Endothelial cell of umbilical vein (primary cell): ENCODE measurements around the gene SPNS2. TPM values are rescaled to one million over a fixed set of nuclear protein-coding genes. Genes with fewer than 3 reads are reported as not detected.

ENCODE experiments used
- BruUV-seq: library from RNA; stranded (reverse); fragments of 400-500 nt; replicated peaks from 2 replicates; lab custom pipeline; 2021; lab: Mats Ljungman, UMichigan
- CTCF ChIA-PET: fragments of 300-600, 350-600 bp; sonication (Branson Sonifier 250); formaldehyde crosslinking; loops from one replicate; lab custom pipeline; 2021; ENCODE audit warnings: antibody characterized with exemption, inconsistent platforms; lab: Charles Lee
- POLR2A ChIA-PET: fragments of 300-600, 350-600 bp; sonication (Branson Sonifier 250); formaldehyde crosslinking; loops from one replicate; lab custom pipeline; 2021; ENCODE audit warnings: antibody characterized with exemption, inconsistent platforms; lab: Charles Lee
- DNase-seq: peaks from one replicate; pipeline ENCODE4 v3.0.0-alpha.2; 2011; ENCODE audit warnings: low read depth, low spot score
- FAIRE-seq: peaks from 2 replicates; lab custom pipeline; 2011; peaks lifted over from hg19 to GRCh38; lab: Jason Lieb, UNC
- H2AFZ ChIP-seq: 2 replicates; pipeline ENCODE4 v1.6.0; 2012; ENCODE audit warnings: low read depth, low read length, control low read depth, inconsistent platforms
- H3K27ac ChIP-seq: 2 replicates; pipeline ENCODE4 v1.5.1; 2011; ENCODE audit warnings: low read depth, mild to moderate bottlenecking, control low read depth, low read length, moderate library complexity; ENCODE audit not compliant: insufficient read depth
- H3K27me3 ChIP-seq, 2 experiments: 2 replicates each; pipeline versions ENCODE4 v1.6.0 to v1.6.1; 2011; ENCODE audit warnings: low read length in 2 of 2, mixed read lengths in 1 of 2; ENCODE audit not compliant: control insufficient read depth in 2 of 2, insufficient read depth in 2 of 2
- H3K36me3 ChIP-seq, 2 experiments: 2 replicates in 1 of 2; 3 replicates in 1 of 2; pipeline ENCODE4 v1.5.1; 2011; ENCODE audit warnings: low read length in 2 of 2, mild to moderate bottlenecking in 1 of 2, moderate library complexity in 1 of 2; ENCODE audit not compliant: control insufficient read depth in 2 of 2, insufficient read depth in 2 of 2; ENCODE audit errors: extremely low read depth in 1 of 2
- H3K4me1 ChIP-seq: 3 replicates; pipeline ENCODE4 v1.5.1; 2011; ENCODE audit warnings: mild to moderate bottlenecking, low read length; ENCODE audit not compliant: control insufficient read depth, insufficient read depth; ENCODE audit errors: extremely low read depth
- H3K4me2 ChIP-seq: 2 replicates; pipeline ENCODE4 v1.6.1; 2011; ENCODE audit warnings: low read length, control low read depth, mixed read lengths; ENCODE audit not compliant: insufficient read depth
- H3K4me3 ChIP-seq, 3 experiments: fragments of 200-600 bp in 1 of 3; sonication (generic), shearing (Covaris generic) in 1 of 3; replicated peaks in 1 of 3; 2 replicates each; pipeline ENCODE4 v1.5.1; 2011 to 2016; ENCODE audit warnings: control low read depth in 3 of 3, low read length in 3 of 3, mild to moderate bottlenecking in 2 of 3, inconsistent platforms in 1 of 3, low read depth in 1 of 3, moderate library complexity in 1 of 3; ENCODE audit not compliant: insufficient read depth in 1 of 3
- H3K79me2 ChIP-seq: 2 replicates; pipeline ENCODE4 v1.6.0; 2012; ENCODE audit warnings: low read length, inconsistent platforms; ENCODE audit not compliant: control insufficient read depth, insufficient read depth
- H3K9ac ChIP-seq: replicated peaks from 2 replicates; pipeline ENCODE3; 2011; ENCODE audit warnings: low read length, control low read depth; ENCODE audit not compliant: insufficient read depth; ENCODE audit errors: extremely low read depth
- H3K9me1 ChIP-seq: replicated peaks from 3 replicates; pipeline ENCODE4 v1.6.0; 2011; ENCODE audit warnings: mild to moderate bottlenecking, low read length; ENCODE audit not compliant: control insufficient read depth, insufficient read depth; ENCODE audit errors: extremely low read depth
- H3K9me3 ChIP-seq: replicated peaks from 2 replicates; pipeline ENCODE4 v1.5.1; 2012; ENCODE audit warnings: low read length, inconsistent platforms; ENCODE audit not compliant: control insufficient read depth, insufficient read depth
- H4K20me1 ChIP-seq: replicated peaks from 2 replicates; pipeline ENCODE3; 2011; ENCODE audit warnings: mild to moderate bottlenecking, low read length; ENCODE audit not compliant: control insufficient read depth, insufficient read depth; ENCODE audit errors: extremely low read depth
- CTCF ChIP-seq, 2 donors: IDR thresholded peaks; 1 replicate in 1 of 2; 2 replicates in 1 of 2; pipeline ENCODE4 v1.5.1; 2011; ENCODE audit warnings: low read length in 2 of 2, mild to moderate bottlenecking in 2 of 2, moderate library complexity in 2 of 2, control low read depth in 1 of 2, inconsistent platforms in 1 of 2, low read depth in 1 of 2; ENCODE audit not compliant: insufficient read depth in 1 of 2; ENCODE audit errors: extremely low read depth in 1 of 2
- EZH2 ChIP-seq: IDR thresholded peaks from 2 replicates; pipeline ENCODE4 v1.6.1; 2012; ENCODE audit warnings: borderline replicate concordance, low read depth, mild to moderate bottlenecking, moderate library complexity, low read length, inconsistent platforms; ENCODE audit not compliant: severe bottlenecking
- FOS ChIP-seq: IDR thresholded peaks from 2 replicates; pipeline ENCODE4 v1.6.1; 2011; ENCODE audit warnings: mild to moderate bottlenecking, low read length, moderate library complexity, borderline replicate concordance; ENCODE audit not compliant: insufficient read depth
- GATA2 ChIP-seq: IDR thresholded peaks from 2 replicates; pipeline ENCODE4 v1.7.0; 2011; ENCODE audit warnings: low read depth, mild to moderate bottlenecking, moderate library complexity, mixed read lengths, low read length; ENCODE audit not compliant: insufficient read length, insufficient read depth
- JUN ChIP-seq: IDR thresholded peaks from 2 replicates; pipeline ENCODE4 v1.6.1; 2011; ENCODE audit warnings: borderline replicate concordance, low read depth; ENCODE audit not compliant: insufficient read length, insufficient read depth
- MAX ChIP-seq: IDR thresholded peaks from 2 replicates; pipeline ENCODE4 v1.6.1; 2011; ENCODE audit not compliant: insufficient read depth, insufficient read length
- MYC ChIP-seq: IDR thresholded peaks from one replicate; pipeline ENCODE4 v1.6.1; 2011; ENCODE audit warnings: mild to moderate bottlenecking, low read depth, low read length
- POLR2A ChIP-seq: IDR thresholded peaks from 2 replicates; pipeline ENCODE4 v1.6.1; 2012; ENCODE audit warnings: low read depth, mild to moderate bottlenecking, control low read depth, low read length
- POLR2AphosphoS5 ChIP-seq: IDR thresholded peaks from 2 replicates; pipeline ENCODE4 v1.6.1; 2012; ENCODE audit warnings: low read depth, mild to moderate bottlenecking, control low read depth, low read length, moderate library complexity; ENCODE audit not compliant: insufficient read depth
- dilution Hi-C: fragments of 300-500 bp; cut with MboI; formaldehyde crosslinking; loops from one replicate; pipeline ENCODE4 v1.15.0; 2019; ENCODE audit warnings: low sequenced_read_pairs; ENCODE audit not compliant: extremely low pct_ligation_motif_present
- intact Hi-C: fragments of 100-400 bp; cut with micrococcal nuclease; formaldehyde crosslinking; loops from one replicate; pipeline ENCODE4 v1.10.0; 2022
- polyA plus RNA-seq, 4 experiments: library from polyadenylated mRNA; depleted of rRNA in 3 of 4; stranded (reverse) in 3 of 4; unstranded in 1 of 4; fragments of >200 nt; gene quantifications; 2 replicates each; pipeline versions ENCODE4 v1.2.1 to v1.2.3, GENCODE V29; 2011 to 2012; ENCODE audit warnings: missing spikeins in 1 of 4
- total RNA-seq: library from RNA; stranded (reverse); gene quantifications from 2 replicates; pipeline ENCODE4 v1.2.3, GENCODE V29; 2021

SPNS2 gene
- total and polyA plus RNA-seq, 2 donors (not counting 3 experiments of a cell fraction or from before 2014, with no cell fraction given) = 70.2 to 77.3 TPM

- Histone ChIP-seq H3K9ac (no peak overlapping the region), H4K20me1 (no peaks in the 10 kb centered on the region), H3K79me2 (no peaks in the 10 kb centered on the region), H2AFZ (no peak overlapping the region), H3K4me2 (no peak overlapping the region), H3K4me1 (no peaks in the 10 kb centered on the region), H3K4me3 (no peak overlapping the region), H3K36me3 (peaks cover 0 to 2% of the 10 kb centered on the region in 2 experiments), H3K9me1 (no peaks in the 10 kb centered on the region), H3K9me3 (no peaks in the 10 kb centered on the region), H3K27ac (no peak overlapping the region), H3K27me3 (no peaks in the 10 kb centered on the region)
- no peak for TF ChIP-seq GATA2
- TF ChIP-seq POLR2AphosphoS5 = no peak
- no peak for TF ChIP-seq MAX
- TF ChIP-seq EZH2 = no peak
- no peak for TF ChIP-seq JUN
- TF ChIP-seq CTCF (IDR thresholded peaks at IDR 0.05; ENCODE audit: extremely low read depth in 1 of 2, insufficient read depth in 1 of 2, low read depth in 1 of 2, low read length in 2 of 2) = no peak
- TF ChIP-seq FOS = no peak
- no peak for TF ChIP-seq POLR2A
- TF ChIP-seq MYC = no peak
- BruUV-seq = no TSS peak
- intact Hi-C loops = no loop called here
- dilution Hi-C loops = no loop called here
- DNase-seq = peak; percentile 54
- peak; percentile 78 for FAIRE-seq
- POLR2A ChIA-PET = interaction anchor here (0.7 kb wide), 1 partner anchor 536 kb away, joined by 4 read pairs; no protein-coding TSS in a partner anchor
- CTCF ChIA-PET = interaction anchor here (0.6 to 0.7 kb wide), 2 partner anchors 39 to 74 kb away, joined by 3 read pairs; no protein-coding TSS in a partner anchor
These were observed 5.7 kb upstream of the SPNS2 start for GRCh38 chr17:4492721-4493561.
